HG02884 (cell line): ENCODE data around the gene PFKL.

Experiments
- ATAC-seq: cut with Tn5 transposase; IDR thresholded peaks from one replicate; pipeline ENCODE4 v1.9.1; 2021; ENCODE audit warnings: mild to moderate bottlenecking, moderate library complexity; ENCODE audit not compliant: unreplicated experiment

PFKL gene

GRCh38 chr21:44299458-44300261 lies at the start of gene PFKL:
Gene PFKL (plus strand): TSS chr21:44300053. CDS start chr21:44300106, 53 bp downstream.
- no peak for ATAC-seq

DNA sequence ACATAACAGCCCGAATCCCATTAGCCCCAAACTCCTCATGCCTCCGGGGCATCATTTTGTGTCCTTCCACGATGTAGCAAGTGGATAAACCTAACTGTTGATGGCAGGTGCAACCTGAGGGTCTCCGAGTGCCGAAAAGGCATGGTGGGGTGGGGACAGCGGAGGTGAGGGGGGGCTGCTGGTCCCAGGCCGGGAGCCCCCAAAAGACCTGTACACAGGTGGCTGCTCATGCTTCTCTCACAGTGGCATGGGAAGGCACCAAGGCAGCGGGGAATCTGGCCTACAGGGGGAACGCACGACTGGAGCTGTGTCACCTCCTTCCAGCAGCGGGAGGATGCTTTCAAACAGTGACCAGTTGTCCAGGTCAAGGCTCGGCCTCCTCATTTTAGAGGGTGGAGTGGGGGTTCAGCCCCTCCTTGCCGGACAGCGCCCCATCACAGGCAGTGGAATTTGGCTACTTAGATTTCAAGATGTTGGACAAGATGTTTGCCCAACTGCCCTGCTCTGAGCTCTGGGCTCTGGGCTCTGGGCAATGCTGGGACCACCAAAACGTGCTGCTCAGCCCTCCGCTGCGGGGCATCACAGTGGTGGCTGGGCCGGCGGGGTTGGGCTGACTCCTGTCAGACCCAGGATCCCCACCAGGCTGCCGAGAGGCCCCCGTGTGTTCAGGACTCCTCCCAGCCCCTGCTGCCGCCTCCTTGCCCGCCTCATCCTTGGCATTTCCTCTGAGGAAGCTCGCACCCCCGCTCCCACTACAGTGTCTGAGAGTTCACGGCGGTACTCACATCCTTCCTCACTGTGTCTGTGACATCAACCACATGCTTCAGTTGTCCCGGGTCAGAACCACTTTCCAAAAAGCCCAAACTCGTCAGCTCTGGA lies 45.8 kb upstream of the PFKL start:
- no peak for ATAC-seq

DNA sequence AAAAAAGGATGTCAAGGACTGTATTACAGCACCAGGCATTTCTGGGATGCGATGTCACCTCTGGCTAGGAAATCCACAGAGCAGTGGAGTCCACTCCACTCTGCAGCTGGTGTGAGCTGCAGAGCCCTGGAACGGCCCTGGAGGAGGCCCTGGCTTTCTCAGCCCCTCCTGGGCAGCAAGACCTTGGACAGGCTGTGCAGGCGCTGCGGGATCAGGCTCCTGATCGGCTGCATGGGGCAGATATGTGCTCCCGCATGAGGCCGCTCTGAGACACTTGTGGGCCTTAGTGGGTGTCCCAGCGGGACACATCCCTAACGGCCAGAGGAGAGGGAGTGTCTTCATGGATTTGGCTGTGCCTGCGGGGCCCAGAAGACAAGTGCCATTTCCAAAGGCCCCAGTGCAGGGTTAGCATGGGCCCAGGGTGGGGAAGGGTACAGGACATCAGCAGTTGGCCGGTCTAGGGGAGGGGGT lies 44.3 kb upstream of the PFKL start:
- no peak for ATAC-seq

GRCh38 chr21:44258056-44258725 lies 41.7 kb upstream of the PFKL start:
- no peak for ATAC-seq

- no peak for ATAC-seq
Observed at GRCh38 chr21:44259082-44259705, 40.7 kb upstream of the PFKL start.

GRCh38 chr21:44260066-44260465 lies 39.8 kb upstream of the PFKL start:
- ATAC-seq: no peak

DNA sequence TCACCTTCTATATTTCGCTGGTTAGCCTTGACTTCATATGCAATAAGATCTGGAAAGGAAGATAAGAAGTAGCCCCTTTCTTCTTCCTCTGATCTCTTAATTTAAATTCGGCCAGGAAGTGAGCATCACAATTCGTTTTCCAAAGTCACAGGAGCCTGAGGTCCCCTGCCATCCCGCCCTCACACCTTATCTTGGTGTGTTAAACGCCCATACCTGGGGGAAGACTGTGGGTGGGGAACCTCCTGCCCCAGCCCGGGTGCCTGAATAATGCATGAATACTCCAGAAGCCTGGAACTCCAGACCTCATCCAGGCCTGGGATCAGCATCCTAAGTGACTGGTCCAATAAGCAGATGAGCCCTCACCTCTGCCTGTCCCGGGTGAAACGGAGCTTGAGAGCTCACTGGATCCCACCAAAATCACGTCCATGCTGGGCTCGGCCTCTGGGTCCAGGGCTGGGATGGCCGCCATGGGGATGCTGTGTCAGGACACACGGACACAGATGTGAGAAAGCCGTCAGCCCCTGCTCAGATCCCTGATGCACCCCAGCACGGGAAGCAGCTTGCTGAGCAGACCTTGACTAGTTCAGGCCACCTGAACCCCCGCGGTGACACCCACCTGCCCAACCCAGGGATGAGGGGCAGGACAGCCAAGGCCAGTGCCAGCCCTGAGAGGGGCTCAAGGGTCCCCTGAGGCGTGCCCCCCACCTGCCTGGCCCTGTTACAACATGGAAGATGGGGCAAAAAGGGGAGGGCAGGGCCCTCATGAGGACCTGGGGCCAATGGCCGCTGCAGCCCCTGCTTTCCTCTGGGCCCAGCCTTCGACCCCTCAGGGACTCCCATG lies 38.8 kb upstream of the PFKL start:
- ATAC-seq: no peak

GRCh38 chr21:44261675-44262295 lies 38.1 kb upstream of the PFKL start, which contains the start of gene DNMT3L:
Gene DNMT3L (minus strand): TSS chr21:44261897. CDS start chr21:44261259, 638 bp downstream.
- no peak for ATAC-seq

GRCh38 chr21:44262338-44263056 lies 37.4 kb upstream of the PFKL start:
- ATAC-seq: no peak

GRCh38 chr21:44263221-44263760 lies 36.6 kb upstream of the PFKL start:
- no peak for ATAC-seq

- ATAC-seq: no peak
Observed at GRCh38 chr21:44263768-44264167, 36.1 kb upstream of the PFKL start.

GRCh38 chr21:44265734-44266270 lies 34.1 kb upstream of the PFKL start:
- no peak for ATAC-seq

DNA sequence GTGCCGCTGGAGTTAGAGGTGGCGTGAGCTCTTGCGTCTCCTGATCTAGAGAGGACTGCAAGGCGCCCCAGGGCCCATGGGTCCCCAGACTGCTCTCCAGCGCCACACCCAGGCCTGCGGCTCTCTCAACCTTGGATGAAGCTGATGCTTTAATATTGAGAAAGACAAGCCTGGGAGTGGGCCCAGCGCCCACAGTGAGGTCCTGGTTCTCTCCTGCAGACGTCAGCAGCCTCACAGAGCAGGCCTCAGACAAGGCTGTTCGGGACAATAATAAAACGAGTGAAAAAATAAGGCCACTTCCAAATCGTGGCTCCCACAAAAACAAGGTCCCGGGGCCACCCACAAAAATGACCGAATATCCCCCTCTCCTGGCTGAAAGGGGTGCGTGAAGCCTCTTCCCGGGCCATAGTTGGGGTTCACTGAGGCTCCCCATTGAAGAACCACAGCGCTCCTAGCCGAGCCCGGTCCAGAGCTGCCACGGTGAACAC lies 32.2 kb upstream of the PFKL start:
- no peak for ATAC-seq

- no peak for ATAC-seq
Observed at GRCh38 chr21:44269090-44269489, 30.8 kb upstream of the PFKL start.

GRCh38 chr21:44271558-44272283 lies 28.1 kb upstream of the PFKL start:
- ATAC-seq: no peak

DNA sequence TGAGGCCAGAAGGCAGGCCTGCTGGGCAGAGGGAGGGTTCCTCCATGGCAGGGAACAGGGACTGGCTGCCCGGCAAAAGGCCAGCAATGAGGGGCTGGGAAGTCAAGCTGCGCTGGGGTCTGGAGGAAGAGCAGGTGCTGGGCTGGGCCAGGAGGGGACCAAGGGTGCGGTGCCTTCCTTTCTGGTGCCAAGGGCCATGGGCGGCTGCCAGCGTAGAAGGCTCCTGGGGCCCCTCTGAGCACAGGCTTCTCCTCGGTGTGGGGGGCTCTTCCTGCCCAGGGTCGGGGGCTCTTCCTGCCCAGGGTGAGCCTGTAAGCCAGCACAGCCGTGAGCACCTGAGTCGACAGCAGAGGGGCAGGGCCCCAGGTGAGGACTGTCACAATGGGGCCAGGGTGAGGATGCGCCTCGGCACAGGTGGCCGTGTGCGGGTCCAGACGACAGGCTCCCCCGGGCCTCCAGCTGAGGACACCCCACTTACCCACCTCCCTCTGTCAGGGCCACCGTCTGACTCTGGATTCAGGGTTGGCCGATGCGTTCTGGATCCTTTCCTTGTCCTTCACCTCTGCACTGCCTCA lies 27.5 kb upstream of the PFKL start:
- ATAC-seq: no peak

GRCh38 chr21:44273046-44273445 lies 26.8 kb upstream of the PFKL start:
- no peak for ATAC-seq
